Fibroblast of skin of right biceps (primary cell): ENCODE results near the gene WIPF1.

Source experiments
- DNase-seq: peaks from one replicate; pipeline ENCODE4 v3.0.0-alpha.2; 2013

Gene WIPF1

DNA sequence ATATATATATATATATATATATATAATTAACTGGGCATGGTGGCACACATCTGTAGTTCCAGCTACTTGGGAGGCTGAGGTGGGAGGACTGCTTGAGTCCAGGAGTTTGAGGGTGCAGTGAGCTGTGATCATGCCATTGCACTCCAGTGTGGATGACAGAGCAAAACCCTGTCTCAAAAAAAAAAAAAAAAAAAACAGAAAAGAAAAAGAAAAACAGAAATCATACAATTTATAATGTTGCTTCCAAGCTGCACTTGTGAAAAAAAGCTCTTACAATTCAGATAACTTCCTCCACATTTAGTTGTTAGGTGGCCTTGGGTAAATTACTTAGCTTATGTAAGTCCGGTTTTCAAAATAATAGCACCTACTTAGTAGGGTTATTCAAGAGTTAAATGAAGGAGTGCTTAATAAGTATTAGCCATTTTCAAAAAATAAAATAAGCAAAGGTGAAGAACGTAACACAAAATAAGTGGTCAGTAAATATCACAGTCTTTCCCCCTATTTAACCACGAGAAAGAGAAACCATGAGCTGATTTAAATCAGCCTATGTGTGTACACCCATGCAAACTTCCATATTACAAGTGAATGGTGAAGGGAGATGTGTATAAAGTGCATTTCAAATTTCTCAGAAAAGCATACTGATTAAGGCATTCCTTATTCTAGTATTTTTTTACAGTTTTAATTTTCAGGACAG lies 2.3 kb downstream of the WIPF1 start:
- DNase-seq, result no peak

DNA sequence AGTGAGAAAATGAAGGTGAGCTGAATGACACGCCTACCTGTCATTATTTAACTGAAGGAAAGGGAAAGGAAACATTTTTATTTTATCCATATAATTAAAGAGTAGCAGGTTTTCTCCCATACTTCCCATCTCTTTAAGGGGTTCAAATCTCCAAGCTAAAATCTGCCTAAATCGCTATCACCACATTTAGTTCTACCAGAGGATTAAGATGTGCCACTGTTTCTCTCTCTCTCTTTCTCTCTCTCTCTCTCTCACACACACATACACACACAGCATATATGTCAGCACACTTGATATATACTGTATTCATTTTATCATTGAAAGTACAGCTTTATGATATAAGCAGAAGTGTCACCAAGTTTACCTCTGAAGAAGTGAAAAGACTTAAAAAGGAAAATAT lies 3.1 kb downstream of the WIPF1 start:
- no peak for DNase-seq

DNA sequence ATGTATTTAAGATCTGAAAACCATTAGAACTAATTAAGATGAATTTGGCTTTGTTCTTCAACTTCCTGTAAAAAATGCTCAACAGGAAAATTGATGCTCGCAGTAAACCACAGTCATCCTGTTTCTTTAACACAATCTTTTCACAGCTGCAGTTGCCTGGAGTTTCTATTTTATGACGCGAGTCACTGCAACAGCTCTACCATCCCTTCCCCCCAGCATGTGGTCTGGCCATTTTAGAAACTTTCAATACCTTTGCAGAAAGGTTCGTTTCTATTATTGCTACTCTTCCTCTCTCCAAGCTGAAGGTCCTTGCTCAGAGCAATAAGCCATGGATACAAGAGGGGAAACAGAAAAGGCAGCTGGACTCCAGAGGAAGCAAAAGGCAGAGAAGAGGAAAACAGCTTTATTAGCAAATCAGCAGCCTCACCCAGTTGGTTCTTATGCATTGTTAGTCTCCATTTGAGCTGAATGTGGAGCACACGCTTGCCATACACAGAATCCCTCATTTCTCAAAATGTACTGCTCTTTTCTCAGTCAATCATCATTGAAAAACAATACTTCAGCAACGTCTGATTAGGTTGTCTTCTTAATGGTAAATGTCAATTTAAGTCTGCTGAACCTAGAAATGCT lies 3.9 kb downstream of the WIPF1 start:
- DNase-seq, result peak; percentile 88

DNA sequence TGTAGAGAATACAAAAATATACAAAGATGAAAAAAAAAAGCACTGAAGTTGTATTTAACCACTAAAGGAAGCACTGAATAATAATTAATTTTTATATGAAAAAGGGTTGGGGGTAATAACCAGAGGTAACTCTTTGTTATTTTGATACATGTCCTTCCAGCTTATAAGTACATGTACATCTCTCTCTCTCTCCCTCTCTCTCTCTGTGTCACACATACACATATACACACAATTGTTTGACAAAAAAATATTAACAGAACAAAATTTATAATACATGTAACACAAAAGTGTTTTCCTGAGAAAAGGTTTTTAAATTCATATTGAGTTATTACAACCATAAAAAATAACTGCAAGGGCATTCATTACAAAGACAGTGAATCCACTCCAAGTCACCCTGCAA lies 4.6 kb downstream of the WIPF1 start:
- DNase-seq, result no peak

DNA sequence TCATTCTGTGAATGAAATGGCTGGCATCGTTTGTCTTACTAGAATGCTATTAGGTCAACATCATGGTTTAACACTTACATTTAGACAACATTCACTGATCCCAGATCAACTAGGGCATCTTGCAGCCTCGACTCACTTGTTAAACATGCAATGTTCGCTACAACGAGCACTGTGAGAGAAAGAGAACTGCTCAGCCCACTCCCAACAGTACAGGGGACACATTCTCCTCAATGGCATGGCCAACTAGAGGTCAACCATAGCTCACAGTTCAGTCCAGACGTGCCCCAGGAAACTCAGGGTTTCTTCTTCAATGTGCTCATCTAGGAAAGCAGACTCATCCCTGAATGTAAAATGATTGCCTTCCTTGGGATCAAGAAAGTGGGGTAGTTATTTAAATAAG lies 5.9 kb downstream of the WIPF1 start:
- DNase-seq, result no peak

DNA sequence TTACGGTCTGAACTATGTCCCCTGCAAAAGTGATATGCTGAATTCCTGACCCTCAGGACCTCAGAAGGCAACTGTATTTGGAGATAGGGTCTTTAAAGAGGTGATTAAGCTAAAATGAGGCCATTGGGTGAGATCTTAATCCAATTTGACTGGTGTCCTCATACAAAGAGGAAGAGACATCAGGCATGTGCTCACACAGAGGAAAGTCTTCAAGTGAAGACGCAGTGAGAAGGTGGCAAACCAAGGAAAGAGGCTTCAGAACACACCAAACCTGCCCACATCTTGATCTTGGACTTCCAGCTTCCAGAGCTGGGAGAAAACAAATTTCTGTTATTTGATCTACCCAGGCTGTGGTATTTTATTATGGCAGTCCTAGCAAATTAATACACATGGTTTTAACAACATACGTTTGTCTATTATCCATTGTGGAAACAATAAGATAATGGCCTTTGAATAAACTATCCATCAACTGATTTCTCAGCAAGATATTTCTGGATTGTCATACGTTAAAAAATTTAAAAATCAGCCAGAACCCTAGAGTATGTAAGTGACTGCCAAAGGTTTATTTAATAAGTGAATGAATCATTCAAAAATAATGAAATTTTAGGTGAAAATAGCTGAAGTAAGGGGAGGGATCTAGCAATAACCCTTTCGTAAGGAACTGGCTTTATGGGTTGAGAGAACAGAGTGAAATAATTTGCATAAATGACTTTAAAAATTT lies 6.5 kb downstream of the WIPF1 start:
- DNase-seq, result peak; percentile 52

DNA sequence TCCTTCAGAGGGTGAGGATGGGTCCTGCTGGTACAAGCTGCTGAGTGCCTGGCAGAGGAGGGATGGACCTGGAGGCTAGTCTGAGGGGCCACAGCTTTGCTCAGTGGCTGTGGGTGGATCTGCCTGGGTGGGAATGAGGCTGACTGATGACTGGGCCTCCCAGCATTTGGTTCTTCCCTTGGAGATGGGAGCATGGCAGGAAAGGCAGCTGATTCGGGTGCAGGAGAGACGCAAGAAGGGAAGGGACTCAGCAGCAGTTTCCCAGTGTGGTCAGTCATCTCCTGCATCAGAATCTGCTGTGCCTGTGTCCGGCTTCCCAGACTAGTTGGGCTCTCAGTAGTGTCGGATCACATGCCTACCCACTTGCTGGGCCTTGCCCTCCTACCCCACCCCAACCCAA lies 7.3 kb downstream of the WIPF1 start:
- DNase-seq, result no peak

DNA sequence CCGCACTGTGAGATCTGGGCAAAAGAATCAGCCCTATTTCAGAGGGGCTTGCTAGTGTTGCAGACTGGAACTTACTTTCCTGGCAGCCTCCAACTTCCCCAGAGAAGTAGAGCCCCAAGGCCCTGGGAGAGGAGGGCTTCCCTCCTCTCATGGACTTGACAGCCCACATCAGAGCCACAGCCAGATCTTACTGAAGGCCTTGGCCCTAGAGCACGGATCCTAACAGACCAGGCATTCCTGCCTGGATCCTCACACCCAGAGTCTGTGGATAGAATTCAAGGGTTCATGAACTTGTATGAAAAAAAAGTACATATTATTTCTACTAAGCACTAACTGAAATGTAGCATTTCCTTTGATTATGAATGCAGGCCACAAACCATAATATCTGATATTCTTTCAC lies 8.3 kb downstream of the WIPF1 start:
- no peak for DNase-seq

DNA sequence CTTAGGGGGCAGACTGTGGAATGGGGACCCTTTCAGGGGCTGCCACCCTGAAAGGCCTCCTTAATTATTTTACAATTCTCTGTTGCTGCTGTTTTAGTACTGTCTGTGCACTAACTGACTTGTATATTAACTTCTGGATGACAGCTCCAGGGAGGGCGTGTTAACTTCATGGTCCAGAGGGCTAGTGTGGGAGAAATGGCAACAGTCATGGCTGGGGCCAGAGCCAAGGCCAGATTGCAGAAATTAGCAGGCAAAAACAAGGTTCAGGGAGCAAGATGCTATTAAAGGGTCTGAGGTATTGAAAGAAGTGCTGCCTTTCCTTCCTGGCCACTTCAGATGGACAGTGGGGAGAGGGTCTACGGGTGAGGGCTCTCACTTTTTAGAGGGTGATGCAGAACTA lies 9.1 kb downstream of the WIPF1 start:
- no peak for DNase-seq

DNA sequence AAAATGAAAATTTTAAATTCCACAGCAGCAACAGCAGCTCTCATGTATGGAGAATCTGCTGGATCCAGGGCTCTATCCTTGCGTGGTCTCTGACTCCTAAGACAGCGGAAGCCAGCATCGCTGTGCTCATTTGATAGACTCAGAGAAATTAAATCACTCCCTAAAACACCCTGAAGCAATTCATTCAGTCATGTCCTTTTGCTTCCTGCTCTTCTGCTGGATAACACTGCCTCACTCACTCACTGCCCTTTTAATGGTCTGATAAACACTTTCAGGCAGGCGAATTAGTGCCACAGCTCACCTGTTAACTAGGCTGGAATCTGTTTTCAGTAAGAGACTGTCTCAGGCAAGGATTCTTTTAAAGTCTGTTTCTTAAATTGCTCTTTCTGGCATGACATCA lies 10.0 kb downstream of the WIPF1 start:
- DNase-seq, result no peak

DNA sequence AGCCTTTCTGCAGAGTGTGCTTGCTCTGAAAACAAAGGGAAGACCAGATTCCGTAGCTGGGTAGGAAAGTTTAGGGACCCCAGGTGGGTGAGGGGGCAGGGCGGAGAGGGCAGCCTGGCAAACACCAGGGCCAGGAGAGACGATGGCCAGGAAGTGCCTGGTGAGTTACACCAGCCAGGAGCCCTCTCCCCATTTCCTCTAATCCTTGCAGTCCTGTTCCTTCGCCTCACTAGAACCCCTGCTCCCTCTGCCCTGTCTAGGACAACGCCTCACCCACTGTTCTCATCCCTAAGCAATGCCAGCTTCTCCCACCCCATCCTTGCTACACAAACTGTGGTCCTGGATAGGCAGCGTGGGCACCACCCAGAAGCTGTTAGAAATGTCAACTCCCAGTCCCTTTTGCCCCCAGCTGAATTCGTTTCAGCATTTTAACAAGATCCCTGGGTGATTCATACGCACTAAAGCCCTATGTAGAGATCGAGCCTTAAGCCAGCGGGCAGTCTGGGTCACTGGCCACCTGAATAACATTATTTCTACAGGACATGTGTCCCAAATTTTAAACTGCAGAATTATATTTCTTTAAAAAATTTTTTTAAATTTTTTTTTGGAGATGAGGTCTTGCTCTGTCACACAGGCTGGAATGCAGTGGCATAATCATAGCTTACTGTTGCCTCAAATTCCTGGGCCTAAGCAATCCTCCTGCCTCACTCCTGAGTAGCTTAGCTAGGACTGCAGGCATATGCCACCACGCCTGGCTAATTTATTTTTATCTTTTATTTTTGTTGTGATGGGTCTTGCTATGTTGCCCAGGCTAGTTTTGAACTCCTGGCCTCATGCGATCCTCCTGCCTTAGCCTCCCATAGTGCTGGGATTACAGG lies 10.9 kb downstream of the WIPF1 start:
- peak; percentile 51 for DNase-seq

DNA sequence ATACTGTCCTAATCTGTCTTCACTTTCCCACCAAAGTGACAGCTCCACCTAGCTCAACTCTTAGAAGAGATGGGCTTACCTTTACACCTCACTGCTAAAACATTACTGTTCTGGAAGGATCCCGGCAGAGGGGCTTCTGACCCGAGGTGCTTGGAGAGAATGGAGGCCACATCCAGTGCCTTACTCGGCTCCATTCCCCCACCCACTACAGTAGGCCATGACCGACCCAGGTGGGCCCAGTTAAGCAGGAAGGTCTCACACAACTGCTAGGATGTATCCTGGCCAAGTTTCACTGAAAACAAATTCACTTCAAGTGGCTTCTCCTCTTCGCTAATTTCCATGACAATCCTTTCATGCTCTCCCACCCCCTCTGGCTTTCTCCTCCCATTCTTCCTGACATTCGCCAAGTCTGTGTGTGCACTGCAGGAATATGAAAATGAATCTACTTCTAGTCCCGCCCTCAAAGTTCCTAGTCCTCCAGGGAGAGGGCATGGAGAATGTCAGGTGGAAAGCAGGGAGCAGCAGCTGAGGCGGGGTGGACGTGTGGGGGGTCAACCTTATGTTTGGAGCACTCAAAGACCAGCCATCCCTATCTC lies 11.8 kb downstream of the WIPF1 start:
- no peak for DNase-seq

DNA sequence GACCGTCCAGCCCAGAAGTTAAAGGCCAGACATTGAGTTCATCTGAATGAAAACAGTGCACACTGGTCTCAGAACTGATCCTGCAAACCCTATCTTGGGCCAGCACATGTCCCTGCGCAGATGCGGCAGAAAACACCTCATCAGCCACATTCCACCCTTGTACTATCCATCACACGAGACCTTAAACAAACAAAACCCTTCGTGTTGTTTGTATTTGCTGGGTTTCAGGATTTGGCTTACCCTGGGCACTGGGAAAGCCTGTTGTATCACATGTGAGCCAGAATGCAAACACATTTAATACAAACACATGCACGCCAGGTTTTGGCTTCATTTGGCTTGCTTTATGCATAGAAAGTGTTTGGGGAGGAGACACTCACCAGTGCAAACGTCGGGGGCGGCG lies 12.5 kb downstream of the WIPF1 start:
- no peak for DNase-seq

DNA sequence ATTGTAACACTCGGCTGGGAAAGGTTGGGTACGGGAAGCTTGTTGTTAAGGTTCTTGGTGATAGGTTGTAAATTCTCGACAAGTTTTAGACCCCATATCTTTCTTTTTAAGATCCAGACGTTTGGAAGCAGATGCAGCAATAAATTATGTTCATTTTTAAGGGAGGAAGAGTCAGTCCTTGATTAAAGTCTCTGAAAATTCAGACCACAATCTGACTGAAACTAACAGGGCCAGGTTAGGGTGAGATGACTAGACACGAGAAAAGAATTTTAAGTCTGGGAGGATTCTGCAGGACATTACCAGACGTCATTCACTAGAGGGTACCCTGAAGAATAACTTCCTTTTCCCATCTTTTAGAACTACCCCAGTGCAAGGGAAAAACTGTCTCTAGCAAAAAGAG lies 16.1 kb downstream of the WIPF1 start:
- no peak for DNase-seq

DNA sequence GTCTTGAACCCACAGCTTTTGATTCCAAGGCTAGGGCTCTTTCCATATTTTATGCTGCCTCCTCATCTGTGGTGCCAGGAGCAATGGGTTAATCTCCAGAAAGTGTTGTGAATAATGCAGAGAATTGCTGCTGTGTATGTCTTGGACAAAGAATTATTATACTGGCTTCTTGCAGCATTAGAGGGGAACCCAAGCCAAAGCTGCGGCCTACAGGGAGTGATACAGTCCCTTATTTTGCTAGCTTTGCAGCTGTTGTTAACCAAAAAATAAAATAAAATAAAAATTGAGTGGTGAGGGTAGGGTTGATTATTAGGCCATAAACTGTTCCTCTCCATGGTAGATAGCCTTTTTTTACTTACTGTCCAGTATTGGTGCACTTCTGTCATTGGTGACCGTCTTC lies 16.7 kb downstream of the WIPF1 start:
- DNase-seq, result no peak

DNA sequence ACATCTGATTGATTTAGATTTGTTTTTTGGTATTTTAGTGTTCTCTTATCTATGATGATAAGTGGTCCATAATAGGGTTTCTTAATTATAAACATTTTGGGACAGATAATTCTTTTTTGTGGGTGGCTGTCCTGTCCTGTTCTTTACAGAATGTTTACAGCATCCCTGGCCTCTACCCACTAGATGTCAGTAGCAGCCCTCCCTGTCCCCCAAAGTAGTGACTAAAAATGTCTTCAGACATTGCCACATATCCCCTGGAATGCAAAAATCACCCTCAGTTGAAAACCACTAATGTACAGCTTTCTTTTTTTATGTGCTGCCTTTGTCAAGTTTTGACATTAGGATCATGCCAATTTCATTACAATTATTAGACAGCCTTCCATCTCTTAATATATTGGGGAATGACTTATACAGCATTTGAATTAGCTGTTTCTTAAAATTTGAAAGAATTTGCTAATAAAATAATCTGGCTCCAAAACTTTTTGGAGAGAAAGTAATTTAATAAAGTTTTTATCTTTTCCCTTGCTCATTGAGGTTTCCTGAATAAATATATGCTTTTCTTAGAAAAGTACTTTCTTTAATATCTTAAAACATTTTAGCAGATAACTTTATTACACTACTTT lies 19.5 kb downstream of the WIPF1 start:
- peak; percentile 80 for DNase-seq

DNA sequence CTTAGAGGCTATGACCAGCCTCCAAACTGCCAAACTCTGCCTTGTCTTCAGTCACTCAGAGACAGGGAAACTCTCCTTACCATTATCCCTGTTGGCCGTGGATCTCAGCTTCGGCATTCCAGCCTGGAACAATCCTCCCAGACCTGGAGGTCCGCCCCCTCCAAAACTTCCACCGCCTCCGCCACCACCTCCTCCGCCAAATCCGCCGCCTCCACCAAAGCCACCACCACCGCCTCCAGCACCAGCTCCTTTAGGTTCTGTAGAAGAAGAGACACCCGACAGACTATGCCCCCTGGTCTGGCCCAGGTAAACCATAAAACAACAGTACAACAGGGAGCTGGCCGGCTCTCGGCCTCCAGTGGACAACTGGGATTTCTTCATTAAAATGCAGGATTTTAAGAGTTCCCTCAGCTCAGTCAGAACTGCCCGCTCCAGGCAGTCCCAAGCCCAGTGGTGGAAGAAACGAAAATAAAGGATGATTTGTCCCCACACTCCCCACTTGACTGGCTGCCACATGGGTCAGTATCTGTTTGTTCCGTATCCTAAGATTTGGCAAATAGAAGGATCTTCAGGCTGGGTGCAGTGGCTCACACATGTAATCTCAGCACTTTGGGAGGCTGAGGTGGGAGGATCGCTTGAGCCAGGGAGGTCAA lies 22.4 kb downstream of the WIPF1 start:
- no peak for DNase-seq

DNA sequence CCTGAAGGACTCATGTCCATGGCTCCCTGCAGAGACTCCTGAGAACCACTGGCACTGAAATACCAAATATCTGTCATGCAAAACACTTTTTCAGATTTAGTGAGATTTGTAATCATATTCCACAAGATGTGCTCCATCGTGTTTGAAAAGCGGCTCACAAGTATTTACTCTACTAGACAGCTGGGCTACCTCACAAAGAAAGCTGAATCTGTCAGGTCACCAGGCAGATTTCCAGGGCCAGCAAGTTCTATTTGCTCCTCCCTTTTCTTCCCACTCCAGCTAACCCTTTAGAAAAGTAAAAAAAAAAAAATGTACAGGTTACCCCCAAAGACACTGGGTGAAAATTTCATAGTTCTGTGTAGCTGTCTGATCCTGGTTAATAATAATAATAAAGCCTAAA lies 22.9 kb downstream of the WIPF1 start:
- DNase-seq, result no peak

DNA sequence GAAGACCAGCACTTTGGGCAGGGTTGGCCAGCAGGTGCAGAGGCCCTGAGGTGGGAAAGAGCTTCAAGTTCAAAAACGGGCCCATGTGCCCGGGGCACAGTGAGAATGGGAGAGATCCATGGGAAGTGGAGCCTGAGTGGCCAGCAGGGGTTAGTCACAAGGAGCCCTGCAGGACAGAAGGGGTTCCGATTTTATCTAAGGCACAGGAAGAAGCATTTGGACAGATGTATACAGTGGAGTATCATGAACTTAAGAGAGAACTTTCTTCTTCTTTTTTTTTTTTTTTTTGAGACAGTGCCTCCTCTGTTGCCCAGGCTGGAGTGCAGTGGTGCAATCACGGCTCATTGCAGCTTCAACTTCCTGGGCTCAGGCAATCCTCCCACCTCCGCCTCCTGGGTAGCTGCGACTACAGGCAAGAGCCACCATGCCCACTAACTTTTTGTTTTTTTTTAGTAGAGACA lies 24.0 kb downstream of the WIPF1 start:
- no peak for DNase-seq

DNA sequence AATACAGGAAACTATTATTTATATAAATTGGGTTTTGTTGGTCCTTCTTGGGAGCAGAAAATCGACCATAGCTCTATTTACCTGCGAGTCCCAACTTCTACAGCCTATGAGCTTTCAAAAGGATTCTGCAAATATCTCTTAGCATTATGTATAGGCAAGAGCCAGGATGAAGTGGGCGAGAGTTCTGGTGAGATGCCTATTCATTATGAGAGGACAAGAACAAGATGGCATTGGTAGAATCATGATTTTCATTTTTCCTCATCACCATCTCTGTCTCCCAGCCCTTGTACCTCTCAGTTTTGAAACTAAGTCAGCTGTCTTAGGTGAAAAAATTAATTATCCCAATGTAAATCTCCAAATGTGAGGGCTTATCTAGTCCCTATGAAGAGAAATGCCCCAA lies 25.0 kb downstream of the WIPF1 start:
- no peak for DNase-seq

DNA sequence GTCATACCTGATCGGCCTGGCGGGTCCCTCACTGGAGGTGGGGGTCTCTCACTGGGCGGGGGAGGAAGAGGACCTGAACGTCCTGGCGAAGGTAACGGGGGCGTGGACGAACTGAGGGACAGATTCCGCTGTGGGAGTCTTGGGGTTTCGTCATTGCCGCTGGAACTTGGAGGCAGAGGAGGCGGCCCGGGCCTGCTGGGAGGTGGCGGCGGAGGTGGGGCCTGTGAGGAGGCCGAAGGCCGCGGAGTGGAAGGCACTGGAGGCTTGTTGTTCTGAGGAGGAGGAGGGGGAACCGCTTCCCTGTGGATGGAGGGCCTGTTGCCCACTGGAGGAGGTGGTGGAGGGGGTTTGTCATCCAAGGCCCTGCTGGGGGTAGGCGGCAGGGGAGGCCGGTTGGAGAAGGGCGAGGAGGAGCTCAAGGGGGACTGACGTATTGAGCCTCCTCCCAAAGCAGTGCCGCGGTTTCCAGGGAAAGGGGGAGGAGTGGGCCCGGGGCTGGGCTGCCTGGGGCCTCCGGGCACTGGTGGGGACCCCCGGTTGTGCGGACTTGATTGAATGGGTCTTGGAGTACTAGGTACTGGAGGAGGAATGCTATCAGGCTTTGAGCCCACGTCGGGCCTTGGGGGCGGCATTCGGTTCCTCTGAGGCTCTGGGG lies 25.8 kb downstream of the WIPF1 start:
- no peak for DNase-seq
